Aorta (tissue), 5 donors: ENCODE results near the gene NT5C1B. TPM values are rescaled to one million over a fixed set of nuclear protein-coding genes. Genes with fewer than 3 reads are reported as not detected.

ENCODE experiments used
- ATAC-seq: fragments of 200-7000 bp; cut with Tn5 transposase; one replicate; pipeline ENCODE4 v1.9.1; 2022; ENCODE audit warnings: moderate library complexity; ENCODE audit not compliant: low FRiP score
- DNase-seq, 2 donors: peaks; one replicate each; pipeline ENCODE4 v3.0.0-alpha.2; 2020
- H3K27ac ChIP-seq, 2 donors: one replicate each; pipeline ENCODE4 v1.5.1; 2013; ENCODE audit warnings: low read length in 2 of 2, mild to moderate bottlenecking in 2 of 2, moderate library complexity in 2 of 2, control low read depth in 1 of 2, inconsistent platforms in 1 of 2, low read depth in 1 of 2
- H3K27me3 ChIP-seq, 2 donors: one replicate each; pipeline ENCODE4 v1.6.1; 2013; ENCODE audit warnings: control low read depth in 1 of 2, low read length in 1 of 2, mild to moderate bottlenecking in 1 of 2, moderate library complexity in 1 of 2; ENCODE audit not compliant: insufficient read depth in 2 of 2, control insufficient read depth in 1 of 2
- H3K36me3 ChIP-seq, 2 donors: one replicate each; pipeline ENCODE4 v1.6.1; 2013; ENCODE audit warnings: control low read depth in 1 of 2, low read length in 1 of 2, mild to moderate bottlenecking in 1 of 2; ENCODE audit not compliant: insufficient read depth in 2 of 2, control insufficient read depth in 1 of 2
- H3K4me1 ChIP-seq, 2 donors: one replicate each; pipeline ENCODE4 v1.6.1; 2013; ENCODE audit warnings: low read length in 2 of 2, control low read depth in 1 of 2, mild to moderate bottlenecking in 1 of 2, moderate library complexity in 1 of 2; ENCODE audit not compliant: insufficient read depth in 2 of 2, control insufficient read depth in 1 of 2
- H3K4me3 ChIP-seq, 2 donors: one replicate each; pipeline ENCODE4 v1.5.1; 2013; ENCODE audit warnings: low read length in 2 of 2, control low read depth in 1 of 2, mild to moderate bottlenecking in 1 of 2
- H3K9me3 ChIP-seq: one replicate; pipeline ENCODE4 v1.6.1; 2013; ENCODE audit warnings: mild to moderate bottlenecking, low read length; ENCODE audit not compliant: control insufficient read depth
- WGBS, 2 donors: extraction: QIAGEN DNeasy Blood & Tissue Kit; methylation state at CpG; one replicate each; pipeline ENCODE4 v1.1.7; 2013; 5-methylcytosine and 5-hydroxymethylcytosine counted together
- intact Hi-C, 2 donors: fragments of 100-400 bp; cut with DNase I; formaldehyde crosslinking; loops; one replicate each; pipeline versions ENCODE4 v1.14.2 to v1.15.0; 2022
- polyA plus RNA-seq, 2 donors: library from polyadenylated mRNA; stranded (reverse); fragments of 200-250 nt; gene quantifications; one replicate each; pipeline ENCODE4 v1.2.3, GENCODE V29; 2013
- total RNA-seq, 2 donors: library from RNA; stranded (reverse); fragmentation: NEBNext Ultra II Directional; extraction: Animal tissue kit (Norgen Biotek cat#: 25700); gene quantifications; one replicate each; pipeline ENCODE4 v1.2.1, GENCODE V29; 2021
- donor health status: healthy with polysubstance abuse.
- donor health status: Bipolar disorder and iron deficiency.
- donor health status: DM: no; HTN: no; CAD: no.
- donor health status: DM: no; HTN: no; CAD: no.
- donor health status: DM: yes; HTN: yes; CAD: no.

NT5C1B gene
- total and polyA plus RNA-seq, 4 donors = not detected

- DNase-seq (no peak), ATAC-seq (no peak)
- intact Hi-C loops = no loop called here
- Histone ChIP-seq H3K9me3 (no peaks in the 10 kb centered on the region), H3K4me3 (no peak overlapping the region), H3K4me1 (peaks cover 1 to 2% of the 10 kb centered on the region in 2 donors), H3K36me3 (no peaks in the 10 kb centered on the region), H3K27me3 (no peaks in the 10 kb centered on the region), H3K27ac (no peak overlapping the region)
These were observed 15.7 kb upstream of the NT5C1B start for GRCh38 chr2:18605115-18605514.

- H3K27ac ChIP-seq = no peak overlapping the region
- peaks cover 2 to 4% of the 10 kb centered on the region in 2 donors for H3K4me1 ChIP-seq
- intact Hi-C loops = no loop called here
- DNase-seq (no peak), ATAC-seq (no peak)
- H3K36me3 ChIP-seq = no peaks in the 10 kb centered on the region
- no peak overlapping the region for H3K4me3 ChIP-seq
- 57 to 67% methylated on average over 2 of the region's 2 CpGs for WGBS, 2 donors
- H3K9me3 ChIP-seq = no peaks in the 10 kb centered on the region
- H3K27me3 ChIP-seq = no peaks in the 10 kb centered on the region
These were observed 15.1 kb upstream of the NT5C1B start for GRCh38 chr2:18604531-18604885.

GRCh38 chr2:18603854-18604530 lies 14.6 kb upstream of the NT5C1B start:
- no peaks in the 10 kb centered on the region for H3K27me3 ChIP-seq
- DNase-seq (no peak), ATAC-seq (no peak)
- intact Hi-C loops = no loop called here
- no peaks in the 10 kb centered on the region for H3K9me3 ChIP-seq
- H3K36me3 ChIP-seq = no peaks in the 10 kb centered on the region
- WGBS, 2 donors = 20 to 29% methylated on average over 3 of the region's 3 CpGs
- H3K4me3 ChIP-seq = no peak overlapping the region
- H3K27ac ChIP-seq = no peak overlapping the region
- peaks cover 2 to 9% of the 10 kb centered on the region in 2 donors for H3K4me1 ChIP-seq

- intact Hi-C loops = no loop called here
- no peaks in the 10 kb centered on the region for H3K27me3 ChIP-seq
- no peak overlapping the region for H3K4me3 ChIP-seq
- peaks cover 2 to 11% of the 10 kb centered on the region in 2 donors for H3K4me1 ChIP-seq
- WGBS, 2 donors = 97 to 98% methylated on average over 2 of the region's 2 CpGs
- DNase-seq (no peak), ATAC-seq (no peak)
- no peak overlapping the region for H3K27ac ChIP-seq
- H3K36me3 ChIP-seq = no peaks in the 10 kb centered on the region
- no peaks in the 10 kb centered on the region for H3K9me3 ChIP-seq
These were observed 12.9 kb upstream of the NT5C1B start for GRCh38 chr2:18602298-18602697.

- intact Hi-C loops = no loop called here
- ATAC-seq (no peak), DNase-seq (no peak)
- Histone ChIP-seq H3K27ac (no peak overlapping the region), H3K27me3 (no peaks in the 10 kb centered on the region), H3K9me3 (no peaks in the 10 kb centered on the region), H3K4me1 (peaks cover 2 to 11% of the 10 kb centered on the region in 2 donors), H3K36me3 (no peaks in the 10 kb centered on the region), H3K4me3 (no peak overlapping the region)
- WGBS, 2 donors = 85 to 94% methylated on average over 2 of the region's 2 CpGs
These were observed 10.9 kb upstream of the NT5C1B start for GRCh38 chr2:18600255-18600613.

- intact Hi-C loops = no loop called here
- DNase-seq = peak in 1 of 2 donors; percentile 38
- no peaks in the 10 kb centered on the region for H3K36me3 ChIP-seq
- peaks cover 2 to 11% of the 10 kb centered on the region in 2 donors for H3K4me1 ChIP-seq
- no peak for ATAC-seq
- no peaks in the 10 kb centered on the region for H3K9me3 ChIP-seq
- WGBS, 2 donors = 4 to 8% methylated on average over 2 of the region's 2 CpGs
- H3K27ac ChIP-seq = peak overlapping the region; percentile 14 to 39
- H3K27me3 ChIP-seq = no peaks in the 10 kb centered on the region
- no peak overlapping the region for H3K4me3 ChIP-seq
These were observed 10.3 kb upstream of the NT5C1B start for GRCh38 chr2:18599509-18600254.

GRCh38 chr2:18598848-18599484 lies 9.6 kb upstream of the NT5C1B start:
- H3K4me1 ChIP-seq = peaks cover 2 to 11% of the 10 kb centered on the region in 2 donors
- no peaks in the 10 kb centered on the region for H3K36me3 ChIP-seq
- ATAC-seq = no peak
- H3K27ac ChIP-seq = peak overlapping the region in 1 of 2 donors; percentile 39
- 23 to 28% methylated on average over 6 of the region's 6 CpGs for WGBS, 2 donors
- H3K4me3 ChIP-seq = no peak overlapping the region
- no peaks in the 10 kb centered on the region for H3K9me3 ChIP-seq
- intact Hi-C loops = no loop called here
- DNase-seq = no peak
- H3K27me3 ChIP-seq = no peaks in the 10 kb centered on the region

- H3K4me1 ChIP-seq = peaks cover 0 to 11% of the 10 kb centered on the region in 2 donors
- intact Hi-C loops = no loop called here
- ATAC-seq = no peak
These were observed 8.2 kb upstream of the NT5C1B start for GRCh38 chr2:18597618-18598017.

GRCh38 chr2:18596993-18597392 lies 7.6 kb upstream of the NT5C1B start:
- ATAC-seq (no peak), DNase-seq (no peak)
- intact Hi-C loops = no loop called here
- no peak overlapping the region for H3K4me3 ChIP-seq
- WGBS, 2 donors = 43 to 53% methylated on average over 3 of the region's 3 CpGs
- H3K9me3 ChIP-seq = no peaks in the 10 kb centered on the region
- no peaks in the 10 kb centered on the region for H3K36me3 ChIP-seq
- no peak overlapping the region for H3K27ac ChIP-seq
- no peaks in the 10 kb centered on the region for H3K27me3 ChIP-seq
- peaks cover 0 to 11% of the 10 kb centered on the region in 2 donors for H3K4me1 ChIP-seq

More at GRCh38 chr2:18597618-18598017, 8.2 kb upstream of the NT5C1B start:
- H3K27ac ChIP-seq = no peak overlapping the region
- 87 to 92% methylated on average over 5 of the region's 5 CpGs for WGBS, 2 donors
- H3K4me3 ChIP-seq = no peak overlapping the region
- no peaks in the 10 kb centered on the region for H3K27me3 ChIP-seq
- H3K36me3 ChIP-seq = no peaks in the 10 kb centered on the region
- no peak for DNase-seq
- no peaks in the 10 kb centered on the region for H3K9me3 ChIP-seq
